GM12875 (cell line): ENCODE measurements around the gene HHIP.

Experiments
- H3K4me3 ChIP-seq: one replicate; pipeline ENCODE4 v1.5.1; 2011; ENCODE audit warnings: low read depth, low read length, control low read depth
- CTCF ChIP-seq: IDR thresholded peaks from 2 replicates; pipeline ENCODE4 v1.5.1; 2011; ENCODE audit warnings: low read depth, mild to moderate bottlenecking, control low read depth, inconsistent platforms, low read length, moderate library complexity, borderline replicate concordance; ENCODE audit not compliant: insufficient read depth

HHIP gene

GRCh38 chr4:144656850-144657249 lies 10.9 kb downstream of the HHIP start:
- no peak overlapping the region for H3K4me3 ChIP-seq
- no peak for TF ChIP-seq CTCF

GRCh38 chr4:144658015-144658567 lies 12.1 kb downstream of the HHIP start:
- no peak for TF ChIP-seq CTCF
- no peak overlapping the region for H3K4me3 ChIP-seq

- H3K4me3 ChIP-seq: no peak overlapping the region
- TF ChIP-seq CTCF: no peak
These were observed 12.9 kb downstream of the HHIP start for GRCh38 chr4:144658903-144659302.

- no peak overlapping the region for H3K4me3 ChIP-seq
- TF ChIP-seq CTCF: no peak
These were observed 13.5 kb downstream of the HHIP start for GRCh38 chr4:144659447-144659846.

- no peak overlapping the region for H3K4me3 ChIP-seq
- no peak for TF ChIP-seq CTCF
These were observed 18.0 kb downstream of the HHIP start for GRCh38 chr4:144663834-144664475.

GRCh38 chr4:144666539-144667175 lies 20.7 kb downstream of the HHIP start:
- no peak for TF ChIP-seq CTCF
- no peak overlapping the region for H3K4me3 ChIP-seq

- TF ChIP-seq CTCF: no peak
These were observed 21.5 kb downstream of the HHIP start for GRCh38 chr4:144667500-144667899.

More at GRCh38 chr4:144667500-144667899, 21.5 kb downstream of the HHIP start:
- no peak overlapping the region for H3K4me3 ChIP-seq
